Mesenchymal stem cell (in vitro differentiated cells and primary cell): ENCODE measurements around the gene HS3ST3B1. TPM values are rescaled to one million over a fixed set of nuclear protein-coding genes. Genes with fewer than 3 reads are reported as not detected.

Experiments used
- DNase-seq: peaks from one replicate; pipeline ENCODE4 v3.0.0-alpha.2; 2013
- H2AFZ ChIP-seq: one replicate; pipeline ENCODE4 v1.6.1; 2013; ENCODE audit warnings: low read depth, mild to moderate bottlenecking, control low read depth, inconsistent platforms, low read length, moderate library complexity
- H2AK5ac ChIP-seq: 2 replicates; pipeline ENCODE4 v1.6.1; 2013; ENCODE audit warnings: low read length, moderate library complexity, mild to moderate bottlenecking, inconsistent platforms; ENCODE audit not compliant: severe bottlenecking
- H2BK120ac ChIP-seq: one replicate; pipeline ENCODE4 v1.6.1; 2013; ENCODE audit warnings: low read depth, mild to moderate bottlenecking, inconsistent platforms, low read length, moderate library complexity
- H2BK12ac ChIP-seq, 2 experiments: one replicate each; pipeline ENCODE4 v1.6.1; 2013; ENCODE audit warnings: inconsistent platforms in 2 of 2, low read length in 2 of 2, mild to moderate bottlenecking in 2 of 2, moderate library complexity in 2 of 2, control low read depth in 1 of 2
- H2BK15ac ChIP-seq: one replicate; pipeline ENCODE4 v1.6.1; 2013; ENCODE audit warnings: mild to moderate bottlenecking, low read depth, inconsistent platforms; ENCODE audit not compliant: poor library complexity, severe bottlenecking
- H2BK5ac ChIP-seq: 2 replicates; pipeline ENCODE4 v1.6.1; 2013; ENCODE audit warnings: low read depth, mild to moderate bottlenecking, low read length, control low read depth, inconsistent platforms; ENCODE audit not compliant: poor library complexity, severe bottlenecking
- H3K14ac ChIP-seq, 2 experiments: one replicate each; pipeline ENCODE4 v1.6.1; 2013; ENCODE audit warnings: inconsistent platforms in 2 of 2, low read length in 2 of 2, control low read depth in 1 of 2, mild to moderate bottlenecking in 1 of 2, moderate library complexity in 1 of 2
- H3K18ac ChIP-seq, 2 experiments: one replicate each; pipeline ENCODE4 v1.6.1; 2013; ENCODE audit warnings: inconsistent platforms in 2 of 2, low read length in 2 of 2, control low read depth in 1 of 2, low read depth in 1 of 2, mild to moderate bottlenecking in 1 of 2
- H3K23ac ChIP-seq, 2 experiments: one replicate each; pipeline ENCODE4 v1.6.1; 2013; ENCODE audit warnings: inconsistent platforms in 2 of 2, low read length in 2 of 2, mild to moderate bottlenecking in 2 of 2, moderate library complexity in 2 of 2, control low read depth in 1 of 2
- H3K27ac ChIP-seq: 2 replicates; pipeline ENCODE4 v1.5.1; 2013; ENCODE audit warnings: mild to moderate bottlenecking, moderate library complexity, low read length, control low read depth, inconsistent platforms; ENCODE audit not compliant: poor library complexity, severe bottlenecking
- H3K27me3 ChIP-seq, 2 experiments: 2 replicates each; pipeline versions ENCODE4 v1.6.1 to v1.7.0; 2013; ENCODE audit warnings: low read length in 2 of 2, mild to moderate bottlenecking in 2 of 2, moderate library complexity in 2 of 2, control low read depth in 1 of 2, inconsistent platforms in 1 of 2; ENCODE audit not compliant: control insufficient read depth in 1 of 2, insufficient read depth in 1 of 2
- H3K36me3 ChIP-seq, 2 experiments: 2 replicates each; pipeline versions ENCODE4 v1.6.1 to v1.7.0; 2013; ENCODE audit warnings: low read length in 2 of 2, control low read depth in 1 of 2, inconsistent platforms in 1 of 2, low read depth in 1 of 2, mild to moderate bottlenecking in 1 of 2; ENCODE audit not compliant: insufficient read depth in 2 of 2, control insufficient read depth in 1 of 2
- H3K4ac ChIP-seq, 2 experiments: one replicate each; pipeline ENCODE4 v1.6.1; 2013; ENCODE audit warnings: inconsistent platforms in 2 of 2, low read length in 2 of 2, mild to moderate bottlenecking in 2 of 2, moderate library complexity in 2 of 2, control low read depth in 1 of 2, low read depth in 1 of 2
- H3K4me1 ChIP-seq: 2 replicates; pipeline ENCODE4 v1.6.1; 2013; ENCODE audit warnings: low read depth, low read length, control low read depth; ENCODE audit not compliant: control insufficient read depth, insufficient read depth
- H3K4me2 ChIP-seq: 2 replicates; pipeline ENCODE4 v1.6.1; 2013; ENCODE audit warnings: low read length, mild to moderate bottlenecking, inconsistent platforms; ENCODE audit not compliant: poor library complexity, severe bottlenecking
- H3K4me3 ChIP-seq, 2 experiments: 2 replicates each; pipeline versions ENCODE4 v1.5.1 to v1.7.0; 2013; ENCODE audit warnings: low read length in 2 of 2, mild to moderate bottlenecking in 2 of 2, control low read depth in 1 of 2, low read depth in 1 of 2; ENCODE audit not compliant: insufficient read depth in 1 of 2
- H3K79me1 ChIP-seq: replicated peaks from 2 replicates; pipeline ENCODE4 v1.6.1; 2013; ENCODE audit warnings: mild to moderate bottlenecking, control low read depth, low read length, inconsistent platforms; ENCODE audit not compliant: poor library complexity, severe bottlenecking
- H3K9ac ChIP-seq: 2 replicates; pipeline ENCODE4 v1.7.0; 2013; ENCODE audit warnings: mild to moderate bottlenecking, low read length, moderate library complexity
- H3K9me3 ChIP-seq: 2 replicates; pipeline ENCODE4 v1.7.0; 2013; ENCODE audit warnings: mild to moderate bottlenecking, low read length; ENCODE audit not compliant: control insufficient read depth
- H4K8ac ChIP-seq: one replicate; pipeline ENCODE4 v1.6.1; 2013; ENCODE audit warnings: inconsistent platforms, mild to moderate bottlenecking, low read length, moderate library complexity
- H4K91ac ChIP-seq: one replicate; pipeline ENCODE4 v1.6.1; 2013; ENCODE audit warnings: mild to moderate bottlenecking, low read length, inconsistent platforms
- WGBS: methylation state at CpG from one replicate; pipeline ENCODE4 v1.1.7; 2013; ENCODE audit warnings: mixed read lengths; 5-methylcytosine and 5-hydroxymethylcytosine counted together
- polyA plus RNA-seq, 2 experiments: library from polyadenylated mRNA; stranded (reverse); fragments of 200-250 nt; gene quantifications; one replicate each; pipeline ENCODE4 v1.2.3, GENCODE V29; 2013

Gene HS3ST3B1
- polyA plus RNA-seq (2013, experiment 1 of 2): 16.0 TPM
- polyA plus RNA-seq (2013, experiment 2 of 2): 15.8 TPM

DNA sequence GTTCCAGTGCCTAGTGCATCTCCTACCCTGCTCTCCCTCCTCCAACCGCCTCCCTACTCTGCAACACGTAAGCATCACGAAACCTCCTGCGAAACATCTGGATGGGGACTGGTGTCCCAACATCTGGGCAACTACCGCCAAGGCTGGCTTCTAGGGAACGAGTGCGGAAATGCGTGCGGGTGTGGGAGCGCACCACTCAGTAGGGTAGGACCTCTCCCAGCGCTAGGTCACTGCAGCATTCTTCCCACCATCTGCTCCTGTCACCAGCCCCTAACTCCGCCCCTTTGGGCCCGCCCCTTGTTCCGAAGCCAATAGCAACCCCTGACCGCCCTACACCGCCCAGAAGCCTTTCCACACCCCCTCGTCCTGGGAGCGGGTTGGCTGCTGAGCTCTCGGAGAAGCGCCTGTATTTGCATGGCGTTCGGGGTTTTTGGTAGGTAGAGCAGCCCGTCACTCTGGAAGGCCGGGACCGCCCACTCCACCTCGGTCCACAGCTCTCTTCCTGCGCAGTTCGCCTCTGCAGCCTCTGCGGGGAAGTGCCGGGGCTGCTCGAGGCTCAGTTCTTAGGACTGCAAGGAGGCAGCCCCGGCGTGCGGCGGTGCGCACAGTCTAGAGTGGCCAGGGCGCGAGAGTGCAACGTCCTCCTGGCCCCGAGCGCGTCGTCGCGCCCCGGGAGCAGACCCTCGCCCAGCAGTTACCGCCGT, at the start of gene HS3ST3B1:
Gene HS3ST3B1 (plus strand): TSS at position 507 of the 704 bp plus-strand sequence. CDS start 438 bp downstream, outside the sequence.
- peak; percentile 100 for DNase-seq
- no peaks in the 10 kb centered on the region for H3K9me3 ChIP-seq
- peak within 1 kb of the TSS; percentile 95 for H3K9ac ChIP-seq
- no peak within 1 kb of the TSS for H2BK5ac ChIP-seq
- peak within 1 kb of the TSS; percentile 30 to 87 for H2BK12ac ChIP-seq
- H3K4ac ChIP-seq: peak within 1 kb of the TSS; percentile 68 to 90
- peaks cover 0 to 3% of the 10 kb centered on the region in 2 experiments for H3K36me3 ChIP-seq
- no peaks in the 10 kb centered on the region for H3K79me1 ChIP-seq
- H4K8ac ChIP-seq: peak within 1 kb of the TSS; percentile 66
- peaks cover 51% of the 10 kb centered on the region for H3K4me1 ChIP-seq
- 1% methylated on average over 49 of the region's 49 CpGs for WGBS
- H3K18ac ChIP-seq: peak within 1 kb of the TSS; percentile 80 to 97
- H4K91ac ChIP-seq: peak within 1 kb of the TSS; percentile 70
- H3K23ac ChIP-seq: peak within 1 kb of the TSS; percentile 91 to 99
- peak within 1 kb of the TSS; percentile 64 for H2BK120ac ChIP-seq
- H3K14ac ChIP-seq: peak within 1 kb of the TSS; percentile 62 to 98
- H3K27me3 ChIP-seq: peaks cover 2 to 78% of the 10 kb centered on the region in 2 experiments
- H3K4me3 ChIP-seq: peak within 1 kb of the TSS; percentile 62 to 100
- H2AK5ac ChIP-seq: no peak within 1 kb of the TSS
- H3K27ac ChIP-seq: no peak within 1 kb of the TSS
- peak within 1 kb of the TSS; percentile 62 for H2AFZ ChIP-seq
- peak within 1 kb of the TSS; percentile 96 for H3K4me2 ChIP-seq
- peak within 1 kb of the TSS; percentile 86 for H2BK15ac ChIP-seq

- Histone ChIP-seq H3K4ac (no peak overlapping the region), H3K23ac (no peak overlapping the region), H2AFZ (no peak overlapping the region), H4K91ac (no peak overlapping the region), H3K4me2 (no peak overlapping the region), H3K18ac (no peak overlapping the region), H4K8ac (no peak overlapping the region), H2BK12ac (no peak overlapping the region), H3K27me3 (no peaks in the 10 kb centered on the region), H3K79me1 (no peaks in the 10 kb centered on the region), H3K36me3 (no peaks in the 10 kb centered on the region), H2AK5ac (no peak overlapping the region), H2BK120ac (no peak overlapping the region), H2BK5ac (no peak overlapping the region), H2BK15ac (no peak overlapping the region), H3K9ac (no peak overlapping the region), H3K27ac (no peak overlapping the region), H3K14ac (no peak overlapping the region), H3K9me3 (peaks cover 13% of the 10 kb centered on the region), H3K4me1 (no peaks in the 10 kb centered on the region), H3K4me3 (no peak overlapping the region)
- 96% methylated on average over 5 of the region's 5 CpGs for WGBS
- DNase-seq: no peak
These were observed 39.5 kb upstream of the HS3ST3B1 start for GRCh38 chr17:14261406-14261805.

DNA sequence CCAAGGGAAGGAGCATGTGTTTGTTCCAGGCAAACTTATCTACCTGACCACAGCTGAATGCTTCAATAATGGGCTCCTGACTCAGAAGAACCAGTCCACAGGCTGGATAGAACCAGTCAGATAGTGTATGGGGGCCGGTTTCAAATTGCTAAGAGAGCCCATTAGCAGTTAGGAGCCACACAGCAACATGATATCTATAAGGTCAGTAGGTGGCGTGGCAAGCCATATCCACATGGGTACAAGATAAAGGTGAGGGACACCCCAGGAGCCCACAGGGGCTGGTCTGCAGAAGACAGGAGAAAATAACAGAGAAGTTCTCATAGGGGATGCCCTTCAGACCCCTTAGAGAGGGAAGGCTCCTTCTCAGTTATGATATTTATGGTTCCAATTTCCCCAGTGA, 32.6 kb upstream of the HS3ST3B1 start:
- Histone ChIP-seq H4K8ac (no peak overlapping the region), H3K4me1 (no peaks in the 10 kb centered on the region), H3K23ac (no peak overlapping the region), H3K79me1 (no peaks in the 10 kb centered on the region), H3K4me2 (no peak overlapping the region), H2BK12ac (no peak overlapping the region), H3K4me3 (no peak overlapping the region), H3K9ac (no peak overlapping the region), H3K18ac (no peak overlapping the region), H3K4ac (no peak overlapping the region), H2AFZ (no peak overlapping the region), H4K91ac (no peak overlapping the region), H3K9me3 (no peaks in the 10 kb centered on the region), H3K14ac (no peak overlapping the region), H2AK5ac (no peak overlapping the region), H2BK120ac (no peak overlapping the region), H3K27me3 (peaks cover 7 to 26% of the 10 kb centered on the region in 2 experiments), H2BK5ac (no peak overlapping the region), H3K27ac (no peak overlapping the region), H3K36me3 (no peaks in the 10 kb centered on the region), H2BK15ac (no peak overlapping the region)
- DNase-seq: no peak
- 73% methylated on average over 2 of the region's 2 CpGs for WGBS

DNA sequence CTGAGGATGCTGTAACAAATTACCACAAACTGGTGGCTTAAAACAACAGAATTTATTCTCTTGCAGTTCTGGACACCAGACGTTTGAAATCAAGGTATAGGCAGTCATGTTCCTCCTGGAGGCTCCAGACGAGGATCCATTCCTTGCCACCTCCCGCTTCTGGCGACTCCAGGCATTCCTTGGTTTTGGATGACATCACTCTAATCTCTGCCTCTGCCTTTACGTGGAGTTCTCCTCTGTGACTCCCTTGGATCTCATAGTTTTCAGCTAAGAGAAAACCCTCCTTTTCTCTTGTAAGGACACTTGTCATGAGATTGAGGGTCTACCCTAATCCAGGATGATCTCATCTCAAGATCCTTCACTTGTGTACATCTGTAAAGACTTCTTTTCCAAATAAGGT, 31.4 kb upstream of the HS3ST3B1 start:
- H2AK5ac ChIP-seq: no peak overlapping the region
- no peaks in the 10 kb centered on the region for H3K9me3 ChIP-seq
- H3K36me3 ChIP-seq: no peaks in the 10 kb centered on the region
- H2BK120ac ChIP-seq: no peak overlapping the region
- H2BK5ac ChIP-seq: no peak overlapping the region
- H3K27me3 ChIP-seq: peaks cover 7 to 26% of the 10 kb centered on the region in 2 experiments
- H3K14ac ChIP-seq: no peak overlapping the region
- no peak overlapping the region for H2AFZ ChIP-seq
- no peak for DNase-seq
- no peak overlapping the region for H3K4me3 ChIP-seq
- H4K8ac ChIP-seq: no peak overlapping the region
- no peak overlapping the region for H3K9ac ChIP-seq
- H3K27ac ChIP-seq: no peak overlapping the region
- no peak overlapping the region for H2BK15ac ChIP-seq
- H2BK12ac ChIP-seq: no peak overlapping the region
- no peak overlapping the region for H4K91ac ChIP-seq
- WGBS: 63% methylated on average over 5 of the region's 5 CpGs
- H3K4me2 ChIP-seq: no peak overlapping the region
- H3K79me1 ChIP-seq: no peaks in the 10 kb centered on the region
- no peak overlapping the region for H3K23ac ChIP-seq
- no peak overlapping the region for H3K18ac ChIP-seq
- no peak overlapping the region for H3K4ac ChIP-seq
- H3K4me1 ChIP-seq: no peaks in the 10 kb centered on the region
